Fibroblast of mammary gland (primary cell): ENCODE results near the gene TCFL5.

ENCODE experiments used
- DNase-seq: peaks from one replicate; pipeline ENCODE4 v3.0.0-alpha.2; 2010; ENCODE audit warnings: low read depth
- H3K4me3 ChIP-seq: 2 replicates; pipeline ENCODE4 v1.5.1; 2011; ENCODE audit warnings: low read depth, mild to moderate bottlenecking, low read length, moderate library complexity; ENCODE audit not compliant: control insufficient read depth
- TF ChIP-seq, protein P1 (sequence below): conservative IDR thresholded peaks from 2 replicates; pipeline ENCODE4 v1.5.1; 2011; ENCODE audit warnings: low read depth, low read length, inconsistent platforms; ENCODE audit not compliant: control insufficient read depth, insufficient read depth

TCFL5 gene

GRCh38 chr20:62811320-62811719 is 50.3 kb downstream of the TCFL5 start:
- DNase-seq = no peak
- H3K4me3 ChIP-seq = no peak overlapping the region
- TF ChIP-seq, protein P1, sequence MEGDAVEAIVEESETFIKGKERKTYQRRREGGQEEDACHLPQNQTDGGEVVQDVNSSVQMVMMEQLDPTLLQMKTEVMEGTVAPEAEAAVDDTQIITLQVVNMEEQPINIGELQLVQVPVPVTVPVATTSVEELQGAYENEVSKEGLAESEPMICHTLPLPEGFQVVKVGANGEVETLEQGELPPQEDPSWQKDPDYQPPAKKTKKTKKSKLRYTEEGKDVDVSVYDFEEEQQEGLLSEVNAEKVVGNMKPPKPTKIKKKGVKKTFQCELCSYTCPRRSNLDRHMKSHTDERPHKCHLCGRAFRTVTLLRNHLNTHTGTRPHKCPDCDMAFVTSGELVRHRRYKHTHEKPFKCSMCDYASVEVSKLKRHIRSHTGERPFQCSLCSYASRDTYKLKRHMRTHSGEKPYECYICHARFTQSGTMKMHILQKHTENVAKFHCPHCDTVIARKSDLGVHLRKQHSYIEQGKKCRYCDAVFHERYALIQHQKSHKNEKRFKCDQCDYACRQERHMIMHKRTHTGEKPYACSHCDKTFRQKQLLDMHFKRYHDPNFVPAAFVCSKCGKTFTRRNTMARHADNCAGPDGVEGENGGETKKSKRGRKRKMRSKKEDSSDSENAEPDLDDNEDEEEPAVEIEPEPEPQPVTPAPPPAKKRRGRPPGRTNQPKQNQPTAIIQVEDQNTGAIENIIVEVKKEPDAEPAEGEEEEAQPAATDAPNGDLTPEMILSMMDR = no peak

DNA sequence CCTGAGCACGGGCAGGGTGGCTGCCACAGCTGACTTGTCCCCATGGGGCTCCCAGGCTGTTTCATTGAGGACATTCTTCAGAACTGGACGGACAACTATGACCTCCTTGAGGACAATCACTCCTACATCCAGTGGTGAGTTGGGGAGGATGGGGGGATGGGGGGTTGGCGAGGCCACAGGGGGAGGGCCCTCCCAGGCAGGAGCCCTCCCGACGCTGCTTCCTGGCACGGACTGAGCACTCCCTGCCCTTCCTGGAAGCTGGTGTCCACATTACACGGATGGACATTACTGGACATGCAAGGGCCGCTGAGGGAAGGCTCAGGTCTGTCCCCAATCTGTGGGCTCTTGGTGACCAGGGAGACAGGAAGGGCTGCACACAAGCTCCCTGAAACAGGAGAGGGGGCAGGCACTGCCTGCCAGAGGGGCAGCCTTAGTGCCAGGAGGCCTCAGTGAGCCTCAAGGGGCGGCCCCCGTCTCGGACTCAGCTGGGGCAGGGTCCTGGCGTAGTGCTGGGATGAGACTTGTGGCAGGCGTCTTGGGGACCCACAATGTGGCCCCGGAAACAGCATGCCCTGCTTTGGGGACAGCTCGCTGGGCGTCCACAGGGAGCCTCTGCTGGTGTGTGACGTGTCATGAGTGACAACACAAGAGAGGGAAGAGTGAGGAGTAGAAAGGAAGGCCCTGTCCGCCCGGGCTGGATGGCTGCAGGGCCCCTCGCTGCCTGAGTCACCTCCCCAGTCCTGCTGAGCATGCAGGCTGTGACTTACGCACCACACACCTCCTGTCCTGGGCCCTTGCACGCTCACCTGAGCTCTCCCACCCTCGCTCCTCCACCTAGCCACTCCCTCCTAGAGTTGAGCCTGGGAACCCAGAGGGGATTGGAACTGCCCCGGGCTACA is 51.8 kb downstream of the TCFL5 start:
- TF ChIP-seq, protein P1 = no peak
- H3K4me3 ChIP-seq = no peak overlapping the region
- DNase-seq = no peak

GRCh38 chr20:62808211-62808865 is 53.3 kb downstream of the TCFL5 start:
- peak; percentile 54 for DNase-seq
- H3K4me3 ChIP-seq = no peak overlapping the region
- TF ChIP-seq, protein P1 = peak; percentile 76

DNA sequence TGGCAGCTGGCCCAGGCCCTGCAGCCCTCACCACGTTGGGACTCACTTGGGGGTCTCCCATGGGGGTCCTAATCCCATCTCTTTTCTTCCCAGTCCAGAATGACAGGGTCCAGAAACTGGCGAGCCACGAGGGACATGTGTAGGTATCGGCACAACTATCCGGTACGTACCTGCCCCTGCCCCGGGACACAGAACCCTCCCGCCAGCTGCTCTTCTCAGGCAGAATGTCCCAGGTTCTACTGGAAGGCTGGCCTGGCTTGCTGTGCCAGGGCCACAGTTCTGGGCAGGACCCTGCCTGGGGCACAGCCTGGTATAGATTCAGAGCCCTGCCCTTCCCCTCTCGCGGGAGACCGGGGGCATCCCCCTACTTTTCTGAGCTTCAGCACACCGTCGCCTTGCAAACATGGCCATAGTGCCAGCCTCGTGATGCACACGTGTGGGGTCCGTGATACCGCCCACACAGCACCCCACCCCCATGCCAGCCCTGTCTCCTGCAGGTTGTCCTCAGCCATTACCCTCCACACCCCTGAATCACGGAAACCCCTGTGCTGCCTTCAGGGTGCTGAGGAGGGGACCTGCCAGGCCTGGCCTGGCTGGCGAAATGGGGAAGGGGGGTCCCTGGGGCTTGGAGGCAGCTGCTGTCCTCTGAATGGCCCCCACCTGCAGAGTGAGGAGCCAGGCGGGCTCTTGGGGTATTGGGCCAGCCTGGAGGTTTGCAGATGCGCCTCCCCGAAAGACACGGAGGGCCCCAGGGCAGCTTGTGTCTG is 54.0 kb downstream of the TCFL5 start:
- TF ChIP-seq, protein P1 = no peak
- no peak for DNase-seq
- no peak overlapping the region for H3K4me3 ChIP-seq

GRCh38 chr20:62806383-62807050 is 55.1 kb downstream of the TCFL5 start:
- DNase-seq = no peak
- TF ChIP-seq, protein P1 = no peak
- H3K4me3 ChIP-seq = peak overlapping the region; percentile 66
